MM.1S (cell line): Measurements from ENCODE around the gene GRAMD1B.

Experiments
- DNase-seq: peaks from one replicate; pipeline ENCODE4 v3.0.0-alpha.2; 2015
- H2AFZ ChIP-seq: fragments of 300-600 bp; sonication (generic); 2 replicates; pipeline ENCODE4 v1.6.0; 2016; ENCODE audit warnings: antibody characterized with exemption, low read length
- H3F3A ChIP-seq: fragments of 300-600 bp; sonication (generic); 2 replicates; pipeline ENCODE4 v1.6.1; 2016; ENCODE audit warnings: mild to moderate bottlenecking, antibody characterized with exemption, low read length, moderate library complexity, mixed read lengths; ENCODE audit not compliant: insufficient read depth
- H3K27ac ChIP-seq: fragments of 300-600 bp; sonication (generic); 2 replicates; pipeline ENCODE4 v1.5.1; 2016; ENCODE audit warnings: mild to moderate bottlenecking, low read length
- H3K27me3 ChIP-seq: fragments of 300-600 bp; sonication (generic); replicated peaks from 2 replicates; pipeline ENCODE4 v1.6.0; 2016; ENCODE audit warnings: low read length; ENCODE audit not compliant: insufficient read depth
- H3K36me3 ChIP-seq: fragments of 300-600 bp; sonication (generic); replicated peaks from 2 replicates; pipeline ENCODE4 v1.6.1; 2016; ENCODE audit warnings: mild to moderate bottlenecking, low read length, mixed read lengths; ENCODE audit not compliant: insufficient read depth
- H3K4me1 ChIP-seq: fragments of 300-600 bp; sonication (generic); 2 replicates; pipeline ENCODE4 v1.6.1; 2016; ENCODE audit warnings: low read length, mixed read lengths
- H3K4me2 ChIP-seq: fragments of 300-600 bp; sonication (generic); 2 replicates; pipeline ENCODE4 v1.6.0; 2016; ENCODE audit warnings: low read depth, low read length
- H3K4me3 ChIP-seq: fragments of 300-600 bp; sonication (generic); 2 replicates; pipeline ENCODE4 v1.5.1; 2016; ENCODE audit warnings: low read length, mixed read lengths
- H3K79me2 ChIP-seq: fragments of 300-600 bp; sonication (generic); 2 replicates; pipeline ENCODE4 v1.6.1; 2016; ENCODE audit warnings: mixed run types, low read length, mixed read lengths
- H3K9ac ChIP-seq: fragments of 300-600 bp; sonication (generic); 2 replicates; pipeline ENCODE4 v1.6.1; 2016; ENCODE audit warnings: low read length, mixed read lengths
- H3K9me2 ChIP-seq: fragments of 300-600 bp; sonication (generic); replicated peaks from 2 replicates; pipeline ENCODE4 v1.6.1; 2016; ENCODE audit warnings: mild to moderate bottlenecking, low read length, mixed read lengths; ENCODE audit not compliant: insufficient read depth
- H3K9me3 ChIP-seq: fragments of 300-600 bp; sonication (generic); replicated peaks from 2 replicates; pipeline ENCODE4 v1.6.1; 2016; ENCODE audit warnings: mild to moderate bottlenecking, low read length, mixed read lengths; ENCODE audit not compliant: insufficient read depth
- H4K20me1 ChIP-seq: fragments of 300-600 bp; sonication (generic); 2 replicates; pipeline ENCODE4 v1.6.1; 2016; ENCODE audit warnings: mild to moderate bottlenecking, low read length, moderate library complexity, mixed read lengths; ENCODE audit not compliant: insufficient read depth
- CTCF ChIP-seq: fragments of 300-600 bp; sonication (generic); IDR thresholded peaks from 2 replicates; pipeline ENCODE4 v1.5.1; 2016; ENCODE audit warnings: antibody characterized with exemption, low read length, mixed read lengths
- EZH2 ChIP-seq: fragments of 300-600 bp; sonication (generic); optimal IDR thresholded peaks from 2 replicates; pipeline ENCODE3; 2017; ENCODE audit warnings: low read depth, mild to moderate bottlenecking, antibody characterized with exemption, low read length, mixed read lengths
- EZH2phosphoT487 ChIP-seq: fragments of 300-600 bp; sonication (generic); IDR thresholded peaks from 2 replicates; pipeline ENCODE4 v1.6.1; 2018; ENCODE audit warnings: antibody characterized with exemption, low read length

The GRAMD1B gene

DNA sequence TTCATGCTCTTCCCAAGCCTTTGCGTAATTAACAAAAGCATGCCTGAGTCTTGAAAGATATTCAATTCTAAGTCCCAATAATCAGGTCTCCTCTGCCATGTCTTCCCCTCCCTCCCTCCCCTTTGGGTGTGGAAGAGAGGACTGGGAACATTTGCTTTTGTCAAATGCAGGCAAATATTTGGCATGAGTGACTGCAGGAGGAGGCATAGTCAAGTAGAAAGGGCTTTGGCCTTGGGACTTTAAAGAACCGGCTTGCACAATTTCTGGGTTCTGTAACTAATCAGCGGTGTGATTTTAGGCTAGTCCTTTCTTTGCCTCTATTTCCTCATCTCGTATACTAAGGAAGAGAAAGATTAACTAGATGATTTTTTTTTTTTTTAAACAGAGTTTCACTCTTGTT, 164.9 kb downstream of the GRAMD1B start:
- Histone ChIP-seq H3K27ac (no peak overlapping the region), H3K36me3 (no peaks in the 10 kb centered on the region), H3F3A (no peaks in the 10 kb centered on the region), H3K79me2 (no peaks in the 10 kb centered on the region), H3K4me3 (no peak overlapping the region), H3K9me3 (no peaks in the 10 kb centered on the region), H3K9me2 (no peaks in the 10 kb centered on the region), H3K4me2 (no peak overlapping the region), H4K20me1 (no peaks in the 10 kb centered on the region), H3K27me3 (no peaks in the 10 kb centered on the region), H2AFZ (no peak overlapping the region), H3K4me1 (no peaks in the 10 kb centered on the region), H3K9ac (no peak overlapping the region)
- TF ChIP-seq CTCF (no peak), EZH2phosphoT487 (no peak), EZH2 (no peak)
- DNase-seq, result no peak

DNA sequence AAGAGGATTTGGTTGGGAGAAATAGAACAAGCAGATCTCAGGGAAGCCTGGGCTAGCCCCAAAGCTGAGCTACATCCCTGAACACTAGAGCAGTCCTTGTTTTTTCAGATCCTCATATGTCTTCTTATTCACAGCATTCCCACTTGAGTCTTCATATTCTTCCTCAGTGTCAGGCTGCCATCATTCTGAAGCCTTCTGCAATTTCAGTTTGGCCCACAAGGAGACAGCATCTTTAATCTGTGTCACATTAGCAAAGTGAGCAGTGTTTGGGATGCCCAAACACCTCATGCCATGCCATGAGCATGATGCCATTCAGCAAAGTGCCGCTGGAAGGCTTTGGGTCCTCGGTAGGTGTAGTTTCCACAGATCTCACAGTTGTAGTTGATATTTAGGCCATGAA, 167.8 kb downstream of the GRAMD1B start:
- Histone ChIP-seq H3K4me2 (no peak overlapping the region), H2AFZ (no peak overlapping the region), H3F3A (no peaks in the 10 kb centered on the region), H3K36me3 (no peaks in the 10 kb centered on the region), H4K20me1 (no peaks in the 10 kb centered on the region), H3K27ac (no peak overlapping the region), H3K27me3 (no peaks in the 10 kb centered on the region), H3K9me2 (no peaks in the 10 kb centered on the region), H3K4me1 (no peaks in the 10 kb centered on the region), H3K79me2 (no peaks in the 10 kb centered on the region), H3K4me3 (no peak overlapping the region), H3K9ac (no peak overlapping the region), H3K9me3 (no peaks in the 10 kb centered on the region)
- TF ChIP-seq EZH2 (no peak), CTCF (no peak), EZH2phosphoT487 (no peak)
- no peak for DNase-seq

DNA sequence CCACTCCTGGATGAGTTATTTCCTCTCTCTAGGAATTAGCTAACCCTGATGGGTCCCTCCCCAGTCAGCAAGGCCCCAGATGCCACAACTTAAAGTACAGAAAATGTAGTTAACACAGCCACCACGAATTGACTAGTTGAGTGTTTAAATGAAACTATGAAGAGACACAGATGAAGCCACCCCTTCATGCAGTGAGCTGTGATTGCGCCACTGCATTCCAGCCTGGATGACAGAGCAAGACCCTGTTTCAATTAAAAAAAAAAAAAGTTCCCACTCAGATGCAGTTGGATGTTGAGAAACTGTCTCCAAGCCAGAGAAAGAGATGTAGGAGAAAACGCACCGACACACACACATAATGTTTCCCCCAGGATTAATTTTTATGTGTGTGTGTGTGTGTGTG, 171.1 kb downstream of the GRAMD1B start:
- H3F3A ChIP-seq, result no peaks in the 10 kb centered on the region
- no peaks in the 10 kb centered on the region for H3K4me1 ChIP-seq
- H3K9ac ChIP-seq, result no peak overlapping the region
- no peaks in the 10 kb centered on the region for H4K20me1 ChIP-seq
- H3K9me3 ChIP-seq, result no peaks in the 10 kb centered on the region
- no peak overlapping the region for H3K4me2 ChIP-seq
- H3K9me2 ChIP-seq, result no peaks in the 10 kb centered on the region
- no peak overlapping the region for H2AFZ ChIP-seq
- H3K79me2 ChIP-seq, result no peaks in the 10 kb centered on the region
- no peak overlapping the region for H3K4me3 ChIP-seq
- H3K36me3 ChIP-seq, result no peaks in the 10 kb centered on the region
- TF ChIP-seq EZH2phosphoT487, result no peak
- H3K27ac ChIP-seq, result no peak overlapping the region
- no peaks in the 10 kb centered on the region for H3K27me3 ChIP-seq
- DNase-seq, result no peak

DNA sequence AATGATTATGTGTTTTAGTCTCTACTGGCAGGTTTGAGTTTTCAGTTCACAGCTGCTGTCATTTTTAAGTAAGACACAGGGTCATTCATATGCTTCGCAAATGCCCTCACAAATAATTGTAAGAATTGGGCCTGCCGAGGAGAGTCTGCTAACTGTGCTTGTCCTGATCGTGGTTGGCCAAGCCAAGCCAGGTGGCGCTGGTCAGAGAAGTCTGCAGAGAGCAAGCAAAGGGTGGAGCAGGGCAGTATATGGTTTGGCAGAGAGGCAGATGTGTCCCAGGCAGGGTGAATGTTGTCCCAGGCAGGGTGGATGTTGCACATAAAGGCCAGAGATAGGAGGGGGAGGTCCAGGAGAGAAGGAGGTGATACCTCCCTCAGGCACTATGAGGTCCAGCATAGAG, 171.7 kb downstream of the GRAMD1B start:
- H3F3A ChIP-seq, result no peaks in the 10 kb centered on the region
- no peak overlapping the region for H3K4me3 ChIP-seq
- no peak for TF ChIP-seq EZH2
- no peak for TF ChIP-seq EZH2phosphoT487
- no peak for TF ChIP-seq CTCF
- H3K79me2 ChIP-seq, result no peaks in the 10 kb centered on the region
- H3K4me2 ChIP-seq, result no peak overlapping the region
- no peak for DNase-seq
- H3K4me1 ChIP-seq, result no peaks in the 10 kb centered on the region
- H3K9me3 ChIP-seq, result no peaks in the 10 kb centered on the region
- no peak overlapping the region for H3K27ac ChIP-seq
- no peak overlapping the region for H2AFZ ChIP-seq
- H3K9me2 ChIP-seq, result no peaks in the 10 kb centered on the region
- no peaks in the 10 kb centered on the region for H3K27me3 ChIP-seq
- no peaks in the 10 kb centered on the region for H3K36me3 ChIP-seq
- H4K20me1 ChIP-seq, result no peaks in the 10 kb centered on the region
- no peak overlapping the region for H3K9ac ChIP-seq
